GM12865 (cell line): ENCODE results near the gene USP38.

Experiments
- DNase-seq: peaks from one replicate; pipeline ENCODE4 v3.0.0; 2010; ENCODE audit warnings: low read depth
- H3K4me3 ChIP-seq: 2 replicates; pipeline ENCODE4 v1.5.1; 2011; ENCODE audit warnings: mild to moderate bottlenecking, low read depth, low read length, control low read depth
- CTCF ChIP-seq: IDR thresholded peaks from 2 replicates; pipeline ENCODE4 v1.5.1; 2011; ENCODE audit warnings: low read length, control low read depth, low read depth, inconsistent platforms; ENCODE audit not compliant: insufficient read depth; ENCODE audit errors: missing control alignments

USP38 gene

GRCh38 chr4:143203577-143203976 is 18.9 kb downstream of the USP38 start:
- TF ChIP-seq CTCF = no peak
- H3K4me3 ChIP-seq = no peak overlapping the region
- no peak for DNase-seq

DNA sequence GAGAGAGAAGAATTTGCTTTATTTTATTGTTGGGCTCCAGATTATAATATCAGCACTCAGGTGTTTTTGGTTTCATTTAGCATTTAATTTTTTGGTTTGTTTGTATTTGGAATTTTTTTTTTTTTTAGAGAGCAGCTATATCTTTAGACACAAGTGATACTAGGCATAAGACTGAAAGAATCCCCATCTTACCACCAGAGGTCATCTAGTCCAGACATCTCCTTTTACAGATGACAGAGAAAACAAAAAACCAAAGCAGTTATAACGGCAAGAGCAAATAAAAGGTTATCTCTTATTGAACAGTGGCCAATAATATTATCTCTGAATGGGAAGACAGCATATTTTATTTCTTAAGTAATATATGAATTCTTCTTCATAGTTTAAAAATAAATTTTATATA is 22.8 kb downstream of the USP38 start:
- no peak overlapping the region for H3K4me3 ChIP-seq
- no peak for TF ChIP-seq CTCF
- DNase-seq = no peak

- no peak for TF ChIP-seq CTCF
- DNase-seq = no peak
- H3K4me3 ChIP-seq = no peak overlapping the region
These were observed 27.8 kb downstream of the USP38 start for GRCh38 chr4:143212566-143212965.

GRCh38 chr4:143215873-143216272 is 31.2 kb downstream of the USP38 start:
- H3K4me3 ChIP-seq = no peak overlapping the region
- TF ChIP-seq CTCF = no peak

DNA sequence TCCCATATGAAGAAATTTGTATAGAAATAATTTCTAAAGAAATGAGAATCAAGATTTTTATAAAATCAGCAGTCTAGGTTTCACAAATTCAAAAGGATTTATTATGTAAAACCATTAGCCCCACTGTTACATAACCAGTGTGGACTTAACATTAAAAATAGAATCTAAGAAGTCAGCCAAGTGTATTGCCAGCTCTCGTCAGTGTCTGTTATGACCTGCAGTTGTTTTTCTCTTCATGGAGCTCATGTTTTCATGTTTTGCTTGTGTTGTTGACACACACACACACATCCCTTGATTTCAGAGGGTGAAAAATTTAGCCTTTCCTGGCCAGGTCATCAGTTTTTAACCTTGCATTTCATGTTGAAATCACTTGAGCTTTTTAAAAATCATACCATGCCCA is 39.5 kb downstream of the USP38 start:
- no peak overlapping the region for H3K4me3 ChIP-seq
- no peak for DNase-seq
- no peak for TF ChIP-seq CTCF

More at GRCh38 chr4:143215873-143216272, 31.2 kb downstream of the USP38 start:
- DNase-seq = no peak

DNA sequence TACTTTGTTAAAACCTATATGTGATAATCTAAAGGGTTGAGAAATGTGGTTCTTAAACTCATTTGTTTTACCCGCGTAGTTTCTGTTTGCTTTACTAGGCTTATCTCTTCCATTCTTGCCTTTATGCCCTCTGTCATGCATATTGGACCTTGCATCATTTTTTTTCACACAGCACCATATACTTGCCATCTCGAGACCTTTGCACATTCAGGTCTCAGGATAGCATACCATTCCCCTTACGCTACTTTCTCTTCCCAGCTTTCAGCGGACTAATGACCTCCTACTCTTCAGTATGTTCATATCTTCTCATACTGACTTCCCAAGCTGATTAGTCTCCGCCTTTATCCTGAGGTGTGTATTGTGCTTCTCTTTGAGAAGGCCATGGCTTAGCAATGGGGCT is 40.5 kb downstream of the USP38 start:
- no peak for TF ChIP-seq CTCF
- no peak overlapping the region for H3K4me3 ChIP-seq
- no peak for DNase-seq

- DNase-seq = peak; percentile 3
- no peak overlapping the region for H3K4me3 ChIP-seq
- TF ChIP-seq CTCF = no peak
These were observed 46.0 kb downstream of the USP38 start for GRCh38 chr4:143230683-143231082.
